Measurements from ENCODE around the gene ZNF816.

The ZNF816 gene

DNA sequence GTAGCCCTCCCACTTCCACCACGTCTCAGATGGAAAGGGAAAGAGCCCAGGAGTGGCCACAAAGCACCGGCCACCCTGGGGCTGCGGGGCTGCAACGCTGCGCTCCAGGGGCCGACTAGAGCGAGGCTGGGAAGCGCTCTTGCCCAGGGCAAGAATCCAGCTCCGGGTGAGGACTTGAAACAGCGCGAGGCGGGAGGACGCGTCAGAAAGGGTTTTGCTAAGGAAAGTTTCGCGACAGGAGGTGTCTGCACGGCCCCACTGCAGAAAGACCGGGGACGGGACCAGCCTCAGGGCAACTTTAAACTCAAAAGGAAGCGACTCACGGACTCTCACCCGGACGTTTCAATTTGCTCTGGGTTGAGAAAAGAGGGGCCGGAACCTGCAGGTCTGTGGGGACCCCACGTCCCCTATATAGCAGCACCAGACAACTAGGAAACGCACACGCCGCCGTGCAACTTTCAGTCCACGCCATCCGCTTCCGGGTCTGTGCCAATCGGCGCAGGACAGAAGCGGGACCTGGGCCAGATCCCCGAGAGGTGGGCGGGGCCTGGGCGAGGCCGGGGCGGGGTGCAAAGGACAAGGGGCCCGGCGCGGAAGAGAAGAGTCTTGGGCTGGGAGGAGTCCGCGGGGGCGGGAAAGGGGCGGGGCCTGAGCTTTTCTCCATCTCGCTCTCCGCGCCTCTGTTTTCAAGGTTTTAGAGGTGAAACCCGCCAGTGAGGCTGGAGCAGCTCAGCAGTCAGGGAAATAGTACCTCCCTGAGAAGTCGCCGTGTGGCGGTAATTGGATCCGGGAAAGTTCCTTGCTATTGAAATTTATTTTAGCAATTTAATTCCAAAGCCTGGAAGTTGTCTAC is at the start of gene ZNF816:
TSS of gene ZNF816 (minus strand) at position 488 of the 853 bp plus-strand sequence. CDS start 6,792 bp downstream, outside the sequence.
- TF ChIP-seq TCF12 (IDR thresholded peaks at IDR 0.05; ENCODE audit: low read depth) (no peak; the same call in 1 of the 2 replicates), TEAD4 (IDR thresholded peaks at IDR 0.05) (no peak), ZBTB7A (IDR thresholded peaks at IDR 0.05; ENCODE audit: low read depth) (no peak), RAD21 (IDR thresholded peaks at IDR 0.05; ENCODE audit: low read depth) (no peak), REST (IDR thresholded peaks at IDR 0.05; ENCODE audit: low read depth) (no peak), FOXM1 (IDR thresholded peaks at IDR 0.05; ENCODE audit: borderline replicate concordance, low read depth) (no peak), EGR1 (IDR thresholded peaks at IDR 0.05) (peak; percentile 66), CREB1 (IDR thresholded peaks at IDR 0.05; ENCODE audit: low read depth) (no peak), MAX (IDR thresholded peaks at IDR 0.05) (peak; percentile 73), TAF1 (IDR thresholded peaks at IDR 0.05; ENCODE audit: low read depth) (peak; percentile 38; the same call in 1 of the 2 replicates), CEBPB (IDR thresholded peaks at IDR 0.05) (peak; percentile 45; the same call in 1 of the 2 replicates), YY1 (IDR thresholded peaks at IDR 0.05; ENCODE audit: low read depth) (no peak), NFIC (IDR thresholded peaks at IDR 0.05) (peak; percentile 64), EP300 (IDR thresholded peaks at IDR 0.05; ENCODE audit: borderline replicate concordance) (no peak)
- TF ChIP-seq, protein P1, sequence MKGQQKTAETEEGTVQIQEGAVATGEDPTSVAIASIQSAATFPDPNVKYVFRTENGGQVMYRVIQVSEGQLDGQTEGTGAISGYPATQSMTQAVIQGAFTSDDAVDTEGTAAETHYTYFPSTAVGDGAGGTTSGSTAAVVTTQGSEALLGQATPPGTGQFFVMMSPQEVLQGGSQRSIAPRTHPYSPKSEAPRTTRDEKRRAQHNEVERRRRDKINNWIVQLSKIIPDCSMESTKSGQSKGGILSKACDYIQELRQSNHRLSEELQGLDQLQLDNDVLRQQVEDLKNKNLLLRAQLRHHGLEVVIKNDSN (IDR thresholded peaks at IDR 0.05): no peak

- TF ChIP-seq CREB1 (IDR thresholded peaks at IDR 0.05; ENCODE audit: low read depth) (no peak), MAX (IDR thresholded peaks at IDR 0.05) (no peak), TEAD4 (IDR thresholded peaks at IDR 0.05) (no peak)
Measured at GRCh38 chr19:53012006-53012405, 49.3 kb upstream of the ZNF816 start.

DNA sequence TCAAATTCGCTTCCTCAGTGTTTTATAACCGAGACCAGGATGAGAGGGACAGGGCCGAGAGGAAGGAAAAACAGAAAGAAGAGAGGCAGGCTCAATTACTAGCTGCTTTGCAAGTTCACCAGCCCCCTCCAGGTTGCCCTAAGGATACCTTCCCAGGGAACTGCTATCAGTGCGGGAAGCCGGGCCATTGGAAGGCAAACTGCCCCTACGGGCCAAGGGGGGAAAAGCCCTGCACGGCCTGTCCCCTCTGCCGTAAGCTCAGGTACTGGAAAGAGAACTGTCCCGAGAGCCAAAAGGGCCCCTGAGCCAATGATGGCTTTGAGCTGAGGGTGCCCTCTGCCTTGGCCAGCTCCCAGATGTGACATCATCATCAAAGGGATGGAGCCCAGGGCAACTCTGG is 47.8 kb upstream of the ZNF816 start:
- TF ChIP-seq CEBPB (IDR thresholded peaks at IDR 0.05): no peak
- TF ChIP-seq, protein P1 (IDR thresholded peaks at IDR 0.05): no peak
- TF ChIP-seq CREB1 (IDR thresholded peaks at IDR 0.05; ENCODE audit: low read depth): no peak
- no peak for TF ChIP-seq REST (IDR thresholded peaks at IDR 0.05; ENCODE audit: low read depth)

DNA sequence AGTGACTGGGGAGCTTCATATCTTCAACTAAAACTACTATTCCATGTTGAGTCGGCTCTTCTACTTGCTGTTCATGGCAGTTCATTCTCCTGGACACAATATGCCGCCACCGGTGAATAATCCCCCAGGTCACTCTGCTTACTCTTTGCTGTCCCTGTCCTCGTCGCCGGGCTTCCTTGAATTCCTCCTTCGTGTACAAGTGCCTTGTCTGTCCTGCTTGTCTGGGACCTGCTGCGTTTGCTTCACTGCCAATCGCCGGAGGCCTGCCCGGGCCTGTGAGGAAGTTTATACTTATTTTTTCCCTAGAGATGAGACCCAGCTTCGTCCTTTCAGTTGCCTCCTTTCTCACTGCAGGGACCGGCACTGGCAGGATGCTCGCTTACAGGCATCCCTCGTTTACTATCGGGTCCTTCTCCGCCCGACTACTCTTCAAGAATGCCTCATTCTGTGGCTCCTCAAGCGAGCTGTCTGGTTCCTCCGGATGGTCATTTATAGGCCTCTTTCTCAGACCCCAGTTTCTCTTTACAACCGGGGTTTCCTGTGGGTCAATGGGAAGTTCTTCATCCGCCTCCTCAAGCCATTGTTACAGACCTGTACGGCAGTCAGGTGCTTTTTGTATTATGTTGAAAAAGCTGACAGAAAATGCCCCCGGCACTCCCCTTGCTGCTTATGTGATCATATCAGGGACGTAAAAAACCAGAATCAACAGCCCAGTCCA is 45.5 kb upstream of the ZNF816 start:
- TF ChIP-seq YY1 (IDR thresholded peaks at IDR 0.05; ENCODE audit: low read depth): no peak
- no peak for TF ChIP-seq REST (IDR thresholded peaks at IDR 0.05; ENCODE audit: low read depth)
- TF ChIP-seq CREB1 (IDR thresholded peaks at IDR 0.05; ENCODE audit: low read depth): no peak
- TF ChIP-seq FOXM1 (IDR thresholded peaks at IDR 0.05; ENCODE audit: borderline replicate concordance, low read depth): no peak
